ENCODE measurements around the gene SNX25.

DNA sequence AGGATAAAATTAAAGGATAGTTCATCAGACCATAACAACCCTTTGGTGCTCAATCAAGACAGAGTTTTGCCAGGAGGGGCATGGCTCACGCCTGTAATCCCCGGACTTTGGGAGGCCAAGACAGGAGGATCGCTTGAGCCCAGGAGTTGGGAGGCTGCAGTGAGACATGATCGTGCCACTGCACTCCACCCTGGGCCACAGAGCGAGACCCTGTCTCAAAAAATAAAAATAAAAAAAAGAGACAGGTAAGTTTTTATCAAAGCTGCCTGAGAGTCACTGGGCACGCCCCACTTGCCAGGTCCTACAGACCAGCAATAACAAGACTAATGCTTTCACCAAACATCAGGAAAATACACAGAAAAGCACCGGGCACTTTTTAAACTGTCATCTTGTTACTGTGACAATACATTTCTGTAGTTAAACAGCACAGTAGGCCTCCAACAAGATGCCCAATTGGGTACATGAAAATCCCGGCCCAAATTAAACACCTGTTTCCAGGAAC lies 6.4 kb upstream of the SNX25 start:
- TF ChIP-seq, protein P1, sequence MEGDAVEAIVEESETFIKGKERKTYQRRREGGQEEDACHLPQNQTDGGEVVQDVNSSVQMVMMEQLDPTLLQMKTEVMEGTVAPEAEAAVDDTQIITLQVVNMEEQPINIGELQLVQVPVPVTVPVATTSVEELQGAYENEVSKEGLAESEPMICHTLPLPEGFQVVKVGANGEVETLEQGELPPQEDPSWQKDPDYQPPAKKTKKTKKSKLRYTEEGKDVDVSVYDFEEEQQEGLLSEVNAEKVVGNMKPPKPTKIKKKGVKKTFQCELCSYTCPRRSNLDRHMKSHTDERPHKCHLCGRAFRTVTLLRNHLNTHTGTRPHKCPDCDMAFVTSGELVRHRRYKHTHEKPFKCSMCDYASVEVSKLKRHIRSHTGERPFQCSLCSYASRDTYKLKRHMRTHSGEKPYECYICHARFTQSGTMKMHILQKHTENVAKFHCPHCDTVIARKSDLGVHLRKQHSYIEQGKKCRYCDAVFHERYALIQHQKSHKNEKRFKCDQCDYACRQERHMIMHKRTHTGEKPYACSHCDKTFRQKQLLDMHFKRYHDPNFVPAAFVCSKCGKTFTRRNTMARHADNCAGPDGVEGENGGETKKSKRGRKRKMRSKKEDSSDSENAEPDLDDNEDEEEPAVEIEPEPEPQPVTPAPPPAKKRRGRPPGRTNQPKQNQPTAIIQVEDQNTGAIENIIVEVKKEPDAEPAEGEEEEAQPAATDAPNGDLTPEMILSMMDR (IDR thresholded peaks at IDR 0.05 in 4 of 5, conservative IDR thresholded peaks at IDR 0.05 in 1 of 5) = no peak
- no peak for TF ChIP-seq POLR2A (IDR thresholded peaks at IDR 0.05)

Measured in gastrocnemius medialis (tissue), 4 donors.